H1 (cell line): ENCODE results near the gene TMEM117. TPM values are rescaled to one million over a fixed set of nuclear protein-coding genes. Genes with fewer than 3 reads are reported as not detected.
A peak's percentile ranks its signal among the peaks of the same experiment; 100 is the strongest.

Experiments
- CTCF ChIA-PET: fragments of 300-600 bp; sonication (Branson Sonifier 250); formaldehyde crosslinking; loops from one replicate; lab custom pipeline; 2021; ENCODE audit not compliant: partially characterized antibody; lab: Charles Lee
- POLR2A ChIA-PET: fragments of 300-600 bp; sonication (Branson Sonifier 250); formaldehyde crosslinking; loops from one replicate; lab custom pipeline; 2021; ENCODE audit warnings: inconsistent platforms; ENCODE audit not compliant: partially characterized antibody; lab: Charles Lee
- DNase-seq, 2 experiments: peaks; one replicate each; pipeline versions ENCODE4 v3.0.0 to v3.0.0-alpha.2; 2010 to 2022; ENCODE audit warnings: low spot score in 2 of 2, low read depth in 1 of 2, mixed read lengths in 1 of 2
- FAIRE-seq: peaks from 2 replicates; lab custom pipeline; 2011; peaks lifted over from hg19 to GRCh38; lab: Jason Lieb, UNC
- H2AFZ ChIP-seq: 2 replicates; pipeline ENCODE4 v1.8.1; 2012; ENCODE audit warnings: low read length, inconsistent platforms
- H2AK5ac ChIP-seq: 2 replicates; pipeline ENCODE4 v1.6.1; 2013; ENCODE audit warnings: low read depth, low read length
- H2BK120ac ChIP-seq: replicated peaks from 2 replicates; pipeline ENCODE3; 2013; ENCODE audit warnings: low read depth, low read length, inconsistent platforms
- H2BK12ac ChIP-seq: 2 replicates; pipeline ENCODE4 v1.6.1; 2013; ENCODE audit warnings: low read depth, low read length
- H2BK15ac ChIP-seq: 2 replicates; pipeline ENCODE4 v1.6.1; 2013; ENCODE audit warnings: low read length
- H2BK20ac ChIP-seq: 2 replicates; pipeline ENCODE4 v1.6.1; 2013; ENCODE audit warnings: low read length
- H2BK5ac ChIP-seq: 2 replicates; pipeline ENCODE4 v1.6.1; 2013; ENCODE audit warnings: low read depth, low read length
- H3K14ac ChIP-seq: 2 replicates; pipeline ENCODE4 v1.6.1; 2013; ENCODE audit warnings: inconsistent platforms; ENCODE audit not compliant: insufficient read length
- H3K18ac ChIP-seq: 2 replicates; pipeline ENCODE4 v1.6.1; 2013; ENCODE audit warnings: low read length; ENCODE audit errors: extremely low read depth
- H3K23ac ChIP-seq: 2 replicates; pipeline ENCODE4 v1.6.1; 2013; ENCODE audit warnings: inconsistent platforms; ENCODE audit not compliant: insufficient read length
- H3K23me2 ChIP-seq: 2 replicates; pipeline ENCODE4 v1.6.1; 2013; ENCODE audit warnings: low read depth, low read length
- H3K27ac ChIP-seq: 2 replicates; pipeline ENCODE4 v1.6.1; 2011; ENCODE audit warnings: low read depth, low read length, inconsistent platforms
- H3K27me3 ChIP-seq, 4 experiments: replicated peaks in 1 of 4; 1 replicate in 1 of 4; 2 replicates in 3 of 4; pipeline versions ENCODE4 v1.6.1 to v1.8.1; 2011 to 2013; ENCODE audit warnings: low read length in 3 of 4, mild to moderate bottlenecking in 3 of 4, inconsistent platforms in 2 of 4, mixed read lengths in 2 of 4, moderate library complexity in 1 of 4; ENCODE audit not compliant: control insufficient read depth in 3 of 4, insufficient read depth in 3 of 4; ENCODE audit errors: extremely low read depth in 1 of 4
- H3K36me3 ChIP-seq, 4 experiments: 2 replicates each; pipeline versions ENCODE4 v1.6.1 to v1.8.1; 2011 to 2013; ENCODE audit warnings: mild to moderate bottlenecking in 4 of 4, low read length in 3 of 4, moderate library complexity in 2 of 4, control low read depth in 1 of 4, inconsistent platforms in 1 of 4; ENCODE audit not compliant: insufficient read depth in 4 of 4, control insufficient read depth in 2 of 4
- H3K4ac ChIP-seq: replicated peaks from 2 replicates; pipeline ENCODE3; 2013; ENCODE audit warnings: low read length, low read depth, mixed read lengths, inconsistent platforms; ENCODE audit not compliant: insufficient read length
- H3K4me1 ChIP-seq, 4 experiments: replicated peaks in 1 of 4; 1 replicate in 1 of 4; 2 replicates in 3 of 4; pipeline versions ENCODE4 v1.6.1 to v1.8.1; 2011 to 2013; ENCODE audit warnings: low read length in 3 of 4, inconsistent platforms in 2 of 4, mixed read lengths in 1 of 4; ENCODE audit not compliant: insufficient read depth in 4 of 4, control insufficient read depth in 3 of 4
- H3K4me2 ChIP-seq, 2 experiments: 2 replicates each; pipeline versions ENCODE4 v1.6.1 to v1.8.1; 2011 to 2013; ENCODE audit warnings: low read depth in 2 of 2, low read length in 2 of 2, control low read depth in 1 of 2, inconsistent platforms in 1 of 2, mild to moderate bottlenecking in 1 of 2; ENCODE audit not compliant: insufficient read depth in 1 of 2
- H3K4me3 ChIP-seq, 4 experiments: fragments of 200-600, 300-600 bp in 1 of 4; sonication (generic), shearing (Covaris generic), sonication (Bioruptor Twin) in 1 of 4; 2 replicates each; pipeline versions ENCODE4 v1.5.1 to v1.8.1; 2011 to 2016; ENCODE audit warnings: low read length in 4 of 4, low read depth in 3 of 4, control low read depth in 2 of 4, inconsistent platforms in 2 of 4, mild to moderate bottlenecking in 2 of 4, mixed read lengths in 1 of 4, moderate library complexity in 1 of 4; ENCODE audit not compliant: insufficient read depth in 2 of 4; ENCODE audit errors: extremely low read depth in 1 of 4
- H3K56ac ChIP-seq: replicated peaks from 2 replicates; pipeline ENCODE3; 2013; ENCODE audit warnings: low read depth, mild to moderate bottlenecking, mixed read lengths, low read length, inconsistent platforms; ENCODE audit not compliant: insufficient read length
- H3K79me1 ChIP-seq: 2 replicates; pipeline ENCODE4 v1.6.1; 2013; ENCODE audit warnings: low read depth, low read length, control low read depth
- H3K79me2 ChIP-seq, 2 experiments: 2 replicates each; pipeline versions ENCODE4 v1.6.1 to v1.8.1; 2012 to 2013; ENCODE audit warnings: low read length in 2 of 2, mild to moderate bottlenecking in 2 of 2, inconsistent platforms in 1 of 2; ENCODE audit not compliant: insufficient read depth in 2 of 2, control insufficient read depth in 1 of 2
- H3K9ac ChIP-seq, 4 experiments: replicated peaks in 1 of 4; 1 replicate in 1 of 4; 2 replicates in 3 of 4; pipeline versions ENCODE4 v1.6.1 to v1.8.1; 2011 to 2013; ENCODE audit warnings: low read depth in 3 of 4, low read length in 3 of 4, control low read depth in 2 of 4, mild to moderate bottlenecking in 2 of 4, moderate library complexity in 2 of 4, inconsistent platforms in 1 of 4; ENCODE audit errors: extremely low read depth in 1 of 4
- H3K9me3 ChIP-seq, 2 experiments: 2 replicates each; pipeline versions ENCODE4 v1.6.1 to v1.8.1; 2012 to 2013; ENCODE audit warnings: mild to moderate bottlenecking in 2 of 2, moderate library complexity in 2 of 2, control low read depth in 1 of 2, inconsistent platforms in 1 of 2, low read depth in 1 of 2, low read length in 1 of 2, mixed read lengths in 1 of 2; ENCODE audit not compliant: insufficient read depth in 2 of 2
- H4K20me1 ChIP-seq, 2 experiments: replicated peaks in 1 of 2; 2 replicates each; pipeline versions ENCODE3 to v1.8.1; 2011 to 2013; ENCODE audit warnings: inconsistent platforms in 2 of 2, low read length in 2 of 2, mild to moderate bottlenecking in 1 of 2; ENCODE audit not compliant: insufficient read depth in 2 of 2, control insufficient read depth in 1 of 2
- H4K5ac ChIP-seq: 2 replicates; pipeline ENCODE4 v1.6.1; 2013; ENCODE audit warnings: low read length, low read depth, mixed read lengths, inconsistent platforms; ENCODE audit not compliant: insufficient read length
- H4K8ac ChIP-seq: 2 replicates; pipeline ENCODE4 v1.8.0; 2013; ENCODE audit warnings: mild to moderate bottlenecking, moderate library complexity, low read length, inconsistent platforms; ENCODE audit not compliant: insufficient read depth; ENCODE audit errors: extremely low read depth
- H4K91ac ChIP-seq: replicated peaks from 2 replicates; pipeline ENCODE3; 2013; ENCODE audit warnings: low read length, mixed read lengths, inconsistent platforms; ENCODE audit not compliant: insufficient read length
- MAFK ChIP-seq: IDR thresholded peaks from 2 replicates; pipeline ENCODE4 v1.6.1; 2012; ENCODE audit warnings: low read depth, mild to moderate bottlenecking, improper control_type of control experiment, low read length
- polyA plus RNA-seq, 7 experiments: library from polyadenylated mRNA; depleted of rRNA in 3 of 7; stranded (reverse) in 5 of 7; unstranded in 2 of 7; fragments of >200 nt in 5 of 7; fragments of 200-250 nt in 2 of 7; gene quantifications; 1 replicate in 5 of 7; 2 replicates in 1 of 7; 4 replicates in 1 of 7; pipeline versions ENCODE4 v1.2.1 to v1.2.3, GENCODE V29; 2011 to 2013; ENCODE audit warnings: missing spikeins in 2 of 7, mixed read lengths in 2 of 7
- total RNA-seq: library from RNA; stranded (reverse); fragmentation: NEBNext Ultra II Directional; extraction: Animal tissue kit (Norgen Biotek cat#: 25700); gene quantifications from 2 replicates; pipeline ENCODE4 v1.2.1, GENCODE V29; 2021

Gene TMEM117
- total and polyA plus RNA-seq, 2 of the 8 experiments (the other 6 are each of a cell fraction or from before 2014, with no cell fraction given), result 0.80 to 1.4 TPM

GRCh38 chr12:43899574-43899973 lies 63.7 kb downstream of the TMEM117 start:
- TF ChIP-seq MAFK, result no peak
- H2AK5ac ChIP-seq, result no peak overlapping the region
- H3K27me3 ChIP-seq, result no peaks in the 10 kb centered on the region
- H4K20me1 ChIP-seq, result no peaks in the 10 kb centered on the region
- ChIA-PET POLR2A (no interaction called here), CTCF (interaction anchor here (0.7 kb wide), 1 partner anchor 13 kb away, joined by 3 read pairs; no protein-coding TSS in a partner anchor)
- H2BK5ac ChIP-seq, result no peak overlapping the region
- no peak overlapping the region for H2BK20ac ChIP-seq
- H4K91ac ChIP-seq, result no peak overlapping the region
- no peak overlapping the region for H3K4me3 ChIP-seq
- DNase-seq (no peak), FAIRE-seq (no peak)
- H3K36me3 ChIP-seq, result no peaks in the 10 kb centered on the region
- no peak overlapping the region for H4K8ac ChIP-seq
- no peaks in the 10 kb centered on the region for H3K9me3 ChIP-seq
- no peak overlapping the region for H3K23ac ChIP-seq
- H4K5ac ChIP-seq, result no peak overlapping the region
- H3K18ac ChIP-seq, result no peak overlapping the region
- H3K79me1 ChIP-seq, result no peaks in the 10 kb centered on the region
- no peak overlapping the region for H2BK120ac ChIP-seq
- 0 out of 4 replicates have a peak overlapping the region, but pooled peaks of 1 of the 2 experiments have one; percentile 11 for H3K4me2 ChIP-seq
- H3K56ac ChIP-seq, result no peak overlapping the region
- H3K4ac ChIP-seq, result no peak overlapping the region
- H3K4me1 ChIP-seq, result no peaks in the 10 kb centered on the region; a peak in 1 of 7 replicates
- no peak overlapping the region for H2BK15ac ChIP-seq
- no peaks in the 10 kb centered on the region for H3K23me2 ChIP-seq
- no peak overlapping the region for H3K9ac ChIP-seq
- H2AFZ ChIP-seq, result no peak overlapping the region
- H3K14ac ChIP-seq, result no peak overlapping the region
- H3K27ac ChIP-seq, result no peak overlapping the region
- no peak overlapping the region for H2BK12ac ChIP-seq
- no peaks in the 10 kb centered on the region for H3K79me2 ChIP-seq
